Keratinocyte (primary cell): Measurements from ENCODE around the gene OR2A7.
"Not testable (repeated sequence)": the region's sequence is repeated elsewhere in the genome, so short reads cannot be mapped to it uniquely, and the experiment has no call there.

Source experiments
- EZH2 ChIP-seq: IDR thresholded peaks from one replicate; pipeline ENCODE4 v1.6.1; 2012; ENCODE audit warnings: inconsistent platforms, mild to moderate bottlenecking, low read length, moderate library complexity
- TF ChIP-seq, protein P1 (sequence below), 3 experiments: IDR thresholded peaks in 1 of 3; conservative IDR thresholded peaks in 1 of 3; optimal IDR thresholded peaks in 1 of 3; 2 replicates in 2 of 3; 3 replicates in 1 of 3; pipeline versions ENCODE3 to v1.5.1; 2011; ENCODE audit warnings: low read length in 3 of 3, mild to moderate bottlenecking in 3 of 3, moderate library complexity in 2 of 3, control low read depth in 1 of 3, inconsistent platforms in 1 of 3; ENCODE audit not compliant: insufficient read depth in 2 of 3; ENCODE audit errors: extremely low read depth in 1 of 3

DNA sequence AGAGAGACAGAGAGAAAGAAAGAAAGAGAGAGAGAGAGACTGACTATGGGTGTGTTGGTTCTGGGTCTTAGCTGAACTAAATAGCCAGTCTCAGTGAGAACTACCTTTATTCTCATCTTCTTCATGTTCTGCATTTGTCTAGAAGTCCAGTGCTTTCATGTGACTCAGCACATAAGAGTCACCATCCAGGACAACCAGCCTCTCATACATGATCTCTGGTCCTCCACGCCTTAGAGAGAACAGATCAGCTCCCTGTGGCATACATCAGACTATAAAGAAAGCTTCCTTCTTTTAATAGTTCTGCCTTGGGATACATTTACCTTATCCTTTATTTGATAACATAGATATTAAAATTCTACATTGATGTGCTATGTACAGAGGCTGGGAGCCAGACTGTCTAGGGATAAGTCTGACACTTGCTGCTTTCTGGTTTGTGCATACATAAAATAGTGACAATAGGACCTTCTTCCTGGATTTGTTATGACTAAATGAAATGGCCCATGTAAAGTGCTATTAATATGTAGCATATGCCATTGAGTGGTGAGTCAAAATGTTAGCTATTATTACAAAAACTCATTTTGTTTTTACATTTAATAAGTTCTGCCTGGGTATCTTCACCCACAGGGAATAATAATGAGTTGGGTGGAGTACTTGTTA lies 16.8 kb downstream of the OR2A7 start:
- TF ChIP-seq, protein P1, sequence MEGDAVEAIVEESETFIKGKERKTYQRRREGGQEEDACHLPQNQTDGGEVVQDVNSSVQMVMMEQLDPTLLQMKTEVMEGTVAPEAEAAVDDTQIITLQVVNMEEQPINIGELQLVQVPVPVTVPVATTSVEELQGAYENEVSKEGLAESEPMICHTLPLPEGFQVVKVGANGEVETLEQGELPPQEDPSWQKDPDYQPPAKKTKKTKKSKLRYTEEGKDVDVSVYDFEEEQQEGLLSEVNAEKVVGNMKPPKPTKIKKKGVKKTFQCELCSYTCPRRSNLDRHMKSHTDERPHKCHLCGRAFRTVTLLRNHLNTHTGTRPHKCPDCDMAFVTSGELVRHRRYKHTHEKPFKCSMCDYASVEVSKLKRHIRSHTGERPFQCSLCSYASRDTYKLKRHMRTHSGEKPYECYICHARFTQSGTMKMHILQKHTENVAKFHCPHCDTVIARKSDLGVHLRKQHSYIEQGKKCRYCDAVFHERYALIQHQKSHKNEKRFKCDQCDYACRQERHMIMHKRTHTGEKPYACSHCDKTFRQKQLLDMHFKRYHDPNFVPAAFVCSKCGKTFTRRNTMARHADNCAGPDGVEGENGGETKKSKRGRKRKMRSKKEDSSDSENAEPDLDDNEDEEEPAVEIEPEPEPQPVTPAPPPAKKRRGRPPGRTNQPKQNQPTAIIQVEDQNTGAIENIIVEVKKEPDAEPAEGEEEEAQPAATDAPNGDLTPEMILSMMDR (optimal IDR thresholded peaks at IDR 0.05 in 1 of 3, IDR thresholded peaks at IDR 0.05 in 1 of 3, conservative IDR thresholded peaks at IDR 0.05 in 1 of 3; ENCODE audit: extremely low read depth in 1 of 3, insufficient read depth in 2 of 3, low read length in 3 of 3): not testable (repeated sequence)
- TF ChIP-seq EZH2: not testable (repeated sequence)
